KOPT-K1 (cell line): ENCODE measurements around the gene MYH7.
"Not testable (repeated sequence)": the region's sequence is repeated elsewhere in the genome, so short reads cannot be mapped to it uniquely, and the experiment has no call there.

ENCODE experiments used
- H3K27ac ChIP-seq: fragments of 200-600 bp; sonication (generic); 2 replicates; pipeline ENCODE4 v1.5.1; 2016; ENCODE audit warnings: antibody characterized with exemption, mild to moderate bottlenecking, low read depth, low read length; ENCODE audit not compliant: poor library complexity, severe bottlenecking
- H3K36me3 ChIP-seq: fragments of 200-600 bp; sonication (generic); 2 replicates; pipeline ENCODE4 v1.5.1; 2017; ENCODE audit warnings: antibody characterized with exemption, mild to moderate bottlenecking, low read length, moderate library complexity; ENCODE audit not compliant: insufficient read depth
- H3K9me3 ChIP-seq: fragments of 200-600 bp; sonication (generic); 2 replicates; pipeline ENCODE4 v1.5.1; 2017; ENCODE audit warnings: antibody characterized with exemption, low read length, mild to moderate bottlenecking; ENCODE audit not compliant: insufficient read depth, poor library complexity, severe bottlenecking

Gene MYH7

GRCh38 chr14:23398348-23398747, 37.1 kb downstream of the MYH7 start:
- Histone ChIP-seq H3K36me3 (no peaks in the 10 kb centered on the region), H3K9me3 (no peaks in the 10 kb centered on the region), H3K27ac (no peak overlapping the region)

GRCh38 chr14:23396781-23397407, 38.6 kb downstream of the MYH7 start:
- H3K27ac ChIP-seq: no peak overlapping the region
- no peaks in the 10 kb centered on the region for H3K36me3 ChIP-seq
- no peaks in the 10 kb centered on the region for H3K9me3 ChIP-seq

- Histone ChIP-seq H3K9me3 (no peaks in the 10 kb centered on the region), H3K27ac (no peak overlapping the region), H3K36me3 (no peaks in the 10 kb centered on the region)
Observed at GRCh38 chr14:23396126-23396525, 39.3 kb downstream of the MYH7 start.

- Histone ChIP-seq H3K36me3 (no peaks in the 10 kb centered on the region), H3K27ac (no peak overlapping the region), H3K9me3 (no peaks in the 10 kb centered on the region)
Observed at GRCh38 chr14:23392613-23393012, 42.8 kb downstream of the MYH7 start.

GRCh38 chr14:23389871-23390270, 45.6 kb downstream of the MYH7 start:
- H3K27ac ChIP-seq, H3K36me3 ChIP-seq, H3K9me3 ChIP-seq: not testable (repeated sequence)

- H3K36me3 ChIP-seq: no peaks in the 10 kb centered on the region
- no peaks in the 10 kb centered on the region for H3K9me3 ChIP-seq
- no peak overlapping the region for H3K27ac ChIP-seq
Observed at GRCh38 chr14:23389396-23389795, 46.1 kb downstream of the MYH7 start.

- Histone ChIP-seq H3K36me3 (no peaks in the 10 kb centered on the region), H3K27ac (no peak overlapping the region), H3K9me3 (no peaks in the 10 kb centered on the region)
Observed at GRCh38 chr14:23388996-23389395, 46.5 kb downstream of the MYH7 start.

GRCh38 chr14:23387916-23388882, 47.3 kb downstream of the MYH7 start:
- H3K36me3 ChIP-seq: no peaks in the 10 kb centered on the region
- H3K9me3 ChIP-seq: no peaks in the 10 kb centered on the region
- no peak overlapping the region for H3K27ac ChIP-seq

- Histone ChIP-seq H3K9me3 (no peaks in the 10 kb centered on the region), H3K36me3 (no peaks in the 10 kb centered on the region), H3K27ac (no peak overlapping the region)
Observed at GRCh38 chr14:23386999-23387398, 48.5 kb downstream of the MYH7 start.

GRCh38 chr14:23386266-23386657, 49.2 kb downstream of the MYH7 start:
- not testable (repeated sequence) for H3K36me3 ChIP-seq, H3K9me3 ChIP-seq, H3K27ac ChIP-seq

- no peaks in the 10 kb centered on the region for H3K36me3 ChIP-seq
- no peaks in the 10 kb centered on the region for H3K9me3 ChIP-seq
- H3K27ac ChIP-seq: no peak overlapping the region
Observed at GRCh38 chr14:23385642-23386265, 49.7 kb downstream of the MYH7 start.

GRCh38 chr14:23385244-23385641, 50.2 kb downstream of the MYH7 start:
- H3K27ac ChIP-seq: no peak overlapping the region
- H3K9me3 ChIP-seq: no peaks in the 10 kb centered on the region
- no peaks in the 10 kb centered on the region for H3K36me3 ChIP-seq

GRCh38 chr14:23384364-23385080, 50.9 kb downstream of the MYH7 start:
- no peaks in the 10 kb centered on the region for H3K36me3 ChIP-seq
- no peaks in the 10 kb centered on the region for H3K9me3 ChIP-seq
- H3K27ac ChIP-seq: no peak overlapping the region

- H3K36me3 ChIP-seq: no peaks in the 10 kb centered on the region
- no peaks in the 10 kb centered on the region for H3K9me3 ChIP-seq
Observed at GRCh38 chr14:23382731-23383440, 52.6 kb downstream of the MYH7 start.

More at GRCh38 chr14:23382731-23383440, 52.6 kb downstream of the MYH7 start:
- H3K27ac ChIP-seq: no peak overlapping the region
